EL (cell line): ENCODE data around the gene GPR157.
A peak's percentile ranks its signal among the peaks of the same experiment; 100 is the strongest.
"Not testable (repeated sequence)": the region's sequence is repeated elsewhere in the genome, so short reads cannot be mapped to it uniquely, and the experiment has no call there.

Experiments
- DNase-seq: peaks from one replicate; pipeline ENCODE4 v3.0.0-alpha.2; 2016

The GPR157 gene

GRCh38 chr1:9145714-9146113, 16.8 kb upstream of the GPR157 start:
- DNase-seq, result no peak

GRCh38 chr1:9145021-9145668, 16.2 kb upstream of the GPR157 start:
- peak; percentile 76 for DNase-seq

GRCh38 chr1:9144494-9144893, 15.6 kb upstream of the GPR157 start:
- DNase-seq, result not testable (repeated sequence)

DNA sequence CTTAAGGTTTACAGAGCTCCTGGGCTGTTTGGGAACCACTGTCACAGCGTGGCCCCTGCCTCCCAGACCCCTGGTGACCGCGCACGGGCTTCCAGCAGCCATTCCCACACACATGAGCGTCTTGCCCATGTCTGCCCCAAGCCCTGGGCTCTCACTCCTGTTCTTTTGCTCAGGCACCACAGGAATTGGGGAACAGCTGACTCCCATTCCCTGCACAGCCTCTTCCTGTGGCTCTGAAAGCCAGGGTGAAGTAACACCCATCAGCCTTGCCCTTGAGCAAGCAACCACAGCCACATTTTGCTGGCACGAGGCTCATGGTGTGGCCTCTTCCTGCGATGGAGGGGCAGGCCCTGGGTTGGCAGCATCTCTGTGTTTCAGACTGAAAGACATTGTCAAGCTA, 14.3 kb upstream of the GPR157 start:
- DNase-seq, result peak; percentile 64

GRCh38 chr1:9139930-9140329, 11.0 kb upstream of the GPR157 start:
- no peak for DNase-seq

DNA sequence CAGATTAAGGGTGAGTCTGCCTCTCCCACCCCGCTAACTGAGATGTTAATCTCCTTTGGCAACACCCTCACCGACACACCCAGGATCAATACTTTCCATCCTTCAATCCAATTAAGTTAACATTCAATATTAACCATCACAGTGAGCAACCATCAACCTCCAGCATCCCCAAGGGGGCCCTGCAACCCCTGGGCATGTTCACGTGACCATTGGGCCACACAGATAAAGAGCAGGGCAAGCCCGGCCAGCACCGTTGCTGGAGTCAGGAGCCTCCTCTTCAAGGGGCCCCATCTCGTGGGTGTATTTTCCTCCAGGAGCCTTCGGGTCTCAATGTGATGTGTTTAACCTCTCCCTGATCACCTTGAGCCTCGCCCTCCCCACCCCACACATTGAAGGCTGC, 8.0 kb upstream of the GPR157 start:
- DNase-seq, result no peak

DNA sequence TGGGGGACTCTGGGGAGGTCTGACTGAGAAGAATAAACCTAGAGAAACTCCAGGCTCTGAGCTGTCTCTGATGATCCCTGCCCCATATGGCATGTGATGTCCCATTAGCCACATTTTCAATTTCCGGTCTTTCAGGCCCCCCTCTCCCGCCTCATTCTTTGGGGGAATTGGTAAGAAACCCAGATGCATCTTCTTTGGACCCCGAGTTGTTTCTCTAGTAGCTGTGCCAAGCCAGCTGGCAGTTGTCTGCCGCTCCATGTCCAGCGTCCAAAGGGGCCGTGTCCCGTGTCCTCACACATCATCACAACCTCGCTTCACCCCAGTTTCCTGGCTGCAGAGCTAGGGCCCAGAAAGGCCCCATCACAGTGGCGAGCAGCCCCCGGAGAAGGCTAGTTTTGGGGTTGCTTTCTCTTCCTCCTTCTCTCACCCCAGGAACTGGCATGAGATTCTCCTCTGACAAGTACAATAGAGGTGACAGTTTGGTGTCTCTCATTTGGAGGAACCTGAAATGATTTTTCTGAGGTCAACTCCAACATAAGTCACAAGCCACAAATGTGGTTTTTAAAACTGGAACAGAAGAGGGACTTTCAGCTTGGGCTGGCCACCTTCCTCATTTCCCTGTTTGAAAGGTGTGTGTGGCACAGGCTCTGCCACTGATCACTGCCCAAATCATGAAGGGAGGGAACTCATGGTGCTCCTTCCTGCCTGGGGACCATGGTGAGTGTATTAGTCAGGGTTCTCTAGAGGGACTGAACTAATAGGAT, 6.4 kb upstream of the GPR157 start:
- DNase-seq, result no peak

- DNase-seq, result no peak
Measured at GRCh38 chr1:9133870-9134585, 5.1 kb upstream of the GPR157 start.

DNA sequence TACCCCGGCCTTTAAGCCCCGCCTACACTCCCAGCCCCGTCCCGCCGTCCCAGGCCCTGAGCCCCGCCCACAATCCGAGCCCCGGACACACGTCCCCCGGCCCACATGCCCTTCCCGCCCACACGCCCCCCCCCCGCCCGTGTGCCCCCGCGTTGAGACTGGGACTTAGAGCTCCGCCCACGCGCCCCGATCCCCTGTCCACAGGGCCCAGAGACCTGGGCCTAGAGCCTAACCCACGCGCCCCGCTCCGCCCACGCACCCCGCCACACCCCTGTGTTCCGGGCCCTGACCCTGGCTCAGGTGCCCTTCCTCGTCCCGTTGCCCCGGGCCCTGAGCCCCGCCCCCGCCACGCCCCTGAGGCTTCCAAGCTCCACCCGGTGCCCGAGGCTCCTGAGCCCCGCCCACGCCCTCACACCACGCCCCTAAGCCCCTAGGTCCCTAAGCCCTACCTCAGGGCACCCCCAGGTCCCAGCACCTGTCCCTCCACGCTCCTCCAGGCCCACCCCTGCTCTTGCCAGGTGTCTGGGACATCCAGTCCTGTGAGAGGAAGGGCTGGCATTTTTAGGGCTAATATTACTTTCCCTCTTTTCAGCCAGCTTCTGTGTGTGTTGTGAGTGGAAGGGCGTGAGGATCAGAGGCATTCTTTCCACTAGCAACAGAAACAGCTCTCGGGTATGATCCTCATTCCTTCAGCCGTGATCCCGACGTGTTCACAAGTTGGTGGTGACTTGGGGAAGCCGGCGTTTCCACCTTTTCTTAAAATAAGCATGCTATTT, 552 bp upstream of the GPR157 start:
- DNase-seq, result peak; percentile 73

DNA sequence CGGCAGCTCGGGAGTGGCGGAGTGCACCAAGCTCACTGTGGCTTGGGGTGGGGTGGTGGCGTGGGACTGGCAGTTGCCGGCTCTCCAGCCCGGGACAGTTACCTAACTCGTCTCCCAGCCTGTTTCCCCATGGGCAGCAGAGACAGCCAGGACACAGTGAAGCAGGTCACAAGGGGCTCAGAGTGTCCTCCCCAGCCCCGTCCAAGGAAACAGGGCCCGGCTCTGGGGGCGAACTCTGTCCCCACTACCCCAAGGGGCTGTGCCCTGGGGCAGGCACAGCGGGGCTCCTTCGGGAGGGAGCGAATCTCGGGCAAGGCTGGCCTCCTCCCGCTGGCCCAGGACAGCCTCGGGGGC, 759 bp downstream of the GPR157 start:
- peak; percentile 20 for DNase-seq

DNA sequence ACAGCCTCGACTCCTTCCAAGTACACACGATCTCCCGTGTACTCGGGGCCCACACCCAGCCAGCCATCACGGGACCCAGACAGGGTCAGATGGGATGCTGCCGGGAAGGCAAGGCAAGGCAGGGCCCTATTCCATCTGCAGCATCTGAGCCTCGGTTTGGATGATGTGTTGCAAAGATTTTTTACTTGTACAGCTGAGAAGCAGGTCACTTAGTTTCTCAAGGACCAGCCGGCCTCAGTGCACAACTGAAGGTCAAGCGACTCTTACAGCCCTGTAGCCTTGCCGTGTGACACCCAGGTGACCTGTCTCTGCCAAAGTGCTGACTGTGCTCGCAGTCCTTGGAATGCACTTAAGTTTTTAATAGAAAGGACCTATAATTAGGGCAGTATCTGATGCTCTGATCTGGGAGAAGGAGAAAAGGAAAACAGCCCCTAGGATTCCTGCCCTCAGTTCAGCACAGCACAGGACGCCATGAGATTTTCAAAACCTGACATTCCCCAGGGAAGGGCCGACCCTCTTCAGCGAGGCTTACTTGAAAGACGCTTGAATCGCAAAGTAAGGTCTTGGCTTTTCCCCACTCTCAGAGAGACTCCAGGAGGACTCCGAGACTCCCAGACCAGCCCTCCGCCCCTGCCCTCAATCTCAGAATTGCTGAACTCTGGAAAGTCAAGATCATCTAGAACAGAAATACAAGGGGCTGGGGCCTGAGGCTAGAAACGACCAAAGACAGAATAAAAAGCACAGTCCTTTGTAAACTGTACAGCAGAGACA, 1.3 kb downstream of the GPR157 start:
- DNase-seq, result no peak

DNA sequence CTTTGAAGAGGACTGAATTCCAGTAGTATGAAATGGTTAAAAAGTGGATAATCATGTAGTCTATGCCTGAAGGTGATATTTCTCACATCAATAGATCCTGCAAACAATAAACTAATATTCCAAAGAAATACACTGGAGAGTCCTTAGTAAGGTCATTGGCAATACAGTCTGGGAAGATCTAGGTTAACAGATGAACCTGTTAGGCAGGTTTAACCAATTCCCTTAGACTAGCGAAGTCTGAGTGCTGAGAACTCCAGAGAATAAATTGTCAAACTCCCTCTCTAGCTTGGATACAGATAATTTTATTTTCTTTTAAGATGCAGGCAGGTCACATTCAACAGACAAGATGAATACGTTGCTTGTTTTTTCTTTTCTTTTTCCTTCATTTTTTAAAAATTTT, 2.4 kb downstream of the GPR157 start:
- DNase-seq, result no peak

DNA sequence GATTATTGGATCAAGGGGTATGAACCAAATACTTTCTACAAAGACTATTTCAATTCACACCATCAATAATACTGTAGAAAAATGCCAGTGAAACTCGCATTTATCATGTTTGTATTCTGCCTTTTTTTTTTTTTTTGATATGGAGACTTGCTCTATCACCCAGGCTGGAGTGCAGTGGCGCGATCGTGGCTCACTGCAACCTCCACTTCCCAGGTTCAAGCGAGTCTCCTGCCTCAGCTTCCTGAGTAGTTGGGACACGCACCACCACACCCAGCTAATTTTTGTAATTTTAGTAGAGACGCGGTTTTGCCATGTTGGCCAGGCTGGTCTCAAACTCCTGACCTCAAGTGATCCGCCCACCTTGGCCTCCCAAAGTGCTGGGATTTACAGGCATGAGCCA, 3.1 kb downstream of the GPR157 start:
- DNase-seq, result not testable (repeated sequence)

DNA sequence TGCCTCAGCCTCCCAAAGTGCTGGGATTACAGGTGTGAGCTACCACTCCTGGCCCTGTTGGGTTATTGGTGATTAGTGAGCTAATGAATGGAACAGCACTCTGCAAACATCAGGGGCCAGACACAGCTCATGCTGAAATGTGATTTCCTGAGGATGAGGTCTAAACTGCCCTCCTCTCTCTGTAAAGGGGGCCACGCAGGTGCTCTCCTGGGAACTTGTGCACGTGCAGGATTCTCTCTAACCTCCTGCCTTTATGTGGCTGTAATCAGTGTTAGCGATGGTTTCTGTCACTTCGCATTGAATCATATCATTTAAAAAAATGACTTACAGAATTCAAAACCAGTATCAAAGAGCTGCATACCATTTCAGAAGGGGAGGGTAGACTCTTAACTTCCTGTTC, 3.6 kb downstream of the GPR157 start:
- no peak for DNase-seq

DNA sequence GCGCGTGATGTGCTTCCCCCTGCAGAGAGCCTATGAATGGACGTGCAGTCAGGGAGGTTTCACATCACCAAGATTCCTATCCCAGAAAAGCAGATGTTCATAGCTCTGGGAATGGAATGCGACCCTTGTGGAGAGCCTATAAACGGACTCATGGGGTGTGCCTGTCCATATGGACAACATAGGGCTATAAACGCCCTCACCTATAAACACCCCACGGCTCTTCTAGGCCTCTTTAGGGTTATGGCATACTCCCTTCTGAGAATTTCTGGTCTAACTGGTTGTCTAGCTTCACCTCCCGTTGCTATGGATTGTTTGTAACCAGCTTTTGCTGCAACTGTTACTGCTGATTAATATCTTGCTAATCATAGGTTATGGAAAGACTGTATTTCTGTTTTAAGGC, 4.5 kb downstream of the GPR157 start:
- not testable (repeated sequence) for DNase-seq

DNA sequence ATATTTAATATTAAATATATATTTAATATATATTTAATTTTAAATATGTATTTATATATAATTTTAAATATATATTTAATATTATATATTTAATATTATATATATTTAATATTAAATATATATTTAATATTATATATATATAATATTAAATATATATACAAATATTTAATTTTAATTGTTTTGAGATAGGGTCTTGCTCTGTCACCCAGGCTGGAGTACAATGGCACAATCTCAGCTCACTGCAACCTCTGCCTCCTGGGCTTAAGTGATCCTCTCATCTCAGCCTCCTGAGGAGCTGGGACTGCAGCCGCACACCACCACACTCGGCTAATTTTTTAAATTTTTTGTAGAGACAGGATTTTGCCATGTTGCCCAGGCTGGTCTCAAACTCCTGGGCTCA, 5.2 kb downstream of the GPR157 start:
- not testable (repeated sequence) for DNase-seq

DNA sequence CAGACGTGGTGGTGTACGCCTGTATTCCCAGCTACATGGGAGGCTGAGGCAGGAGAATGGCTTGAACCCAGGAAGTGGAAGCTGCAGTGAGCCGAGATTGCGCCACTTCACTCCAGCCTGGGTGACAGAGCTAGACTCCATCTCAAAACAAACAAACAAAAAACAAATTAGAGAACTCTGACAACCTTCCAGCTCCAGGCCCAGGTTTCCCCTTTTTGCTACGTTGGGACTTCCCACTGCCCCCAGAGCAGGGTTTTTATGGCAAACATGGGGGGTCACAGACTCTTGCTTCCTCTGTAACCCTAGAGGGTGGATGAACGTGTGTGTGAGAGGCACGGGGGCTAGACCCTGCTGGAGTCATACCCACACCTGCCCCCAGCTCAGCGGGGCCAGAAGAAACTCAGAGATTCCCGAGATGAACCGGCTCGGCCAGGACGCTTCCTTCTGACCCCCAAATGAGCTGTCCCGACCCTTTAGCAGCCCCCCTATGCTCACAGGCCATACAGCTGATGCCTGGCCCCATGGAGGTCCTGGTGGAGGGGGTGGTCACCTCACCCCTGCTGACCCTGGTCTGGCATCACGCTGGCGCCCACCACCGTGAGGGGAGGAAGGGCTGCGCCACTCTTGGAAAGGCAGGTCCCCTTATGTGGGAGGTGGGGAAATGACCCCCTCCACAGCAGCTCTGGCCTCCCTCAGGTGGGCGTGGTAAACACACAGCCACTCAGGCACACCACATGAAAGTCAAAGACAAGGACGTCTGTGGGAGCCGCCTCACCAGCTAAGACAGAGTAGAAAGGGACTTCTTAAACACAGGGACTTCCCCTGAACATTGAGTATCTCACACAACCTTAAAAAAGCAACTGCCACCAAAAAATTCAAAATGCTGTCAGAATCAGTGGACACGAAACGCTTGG, 7.1 kb downstream of the GPR157 start:
- no peak for DNase-seq

DNA sequence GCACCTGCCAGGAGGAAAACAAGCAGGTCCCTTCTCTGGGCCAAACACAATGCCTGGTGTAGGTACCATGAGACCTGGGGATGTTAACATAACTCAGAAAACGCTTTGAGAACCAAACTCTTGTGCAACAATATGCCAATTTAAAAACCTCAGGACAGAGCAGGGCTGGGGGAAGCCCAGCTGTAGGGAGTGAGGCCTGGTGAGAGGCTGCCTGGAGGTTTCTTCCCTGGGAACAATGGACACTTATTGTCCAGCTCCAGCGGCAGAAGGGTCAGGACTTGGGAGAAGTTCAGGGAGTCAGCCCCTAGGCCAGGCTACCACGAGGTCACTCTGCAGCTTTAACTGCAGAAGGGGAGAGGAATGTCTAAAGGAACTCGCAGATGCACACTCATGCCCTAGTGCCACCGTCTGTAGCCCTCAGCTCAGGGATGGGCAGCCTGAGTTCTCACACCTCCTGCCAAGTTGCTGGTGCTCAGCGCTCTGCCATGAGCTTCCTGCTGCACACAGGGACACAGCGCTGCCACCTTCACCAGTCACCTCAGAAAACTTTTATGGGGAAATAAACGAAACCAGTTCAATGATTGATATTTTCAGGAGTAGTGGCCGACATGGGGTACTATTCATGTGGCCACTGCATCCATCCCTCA, 8.5 kb downstream of the GPR157 start:
- DNase-seq, result no peak

DNA sequence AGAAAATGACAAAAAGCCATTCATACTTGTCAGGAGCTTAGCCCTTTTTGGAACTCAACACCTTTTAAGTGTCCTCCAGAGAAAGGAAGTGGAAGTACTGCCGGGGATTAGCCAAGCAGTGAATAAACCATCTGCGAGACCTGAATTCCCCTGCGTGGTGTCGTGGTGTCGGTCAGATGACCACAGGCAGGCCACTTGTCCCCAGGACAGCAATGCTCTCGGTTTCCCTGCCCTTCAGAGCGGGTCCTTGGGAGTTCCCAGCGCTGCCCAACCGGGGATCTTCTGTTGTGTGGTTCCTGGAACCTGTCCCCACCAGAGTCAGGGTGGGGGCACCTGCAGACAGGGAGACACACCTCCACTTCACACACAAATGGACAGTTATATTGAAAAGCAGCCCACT, 9.2 kb downstream of the GPR157 start:
- DNase-seq, result no peak

DNA sequence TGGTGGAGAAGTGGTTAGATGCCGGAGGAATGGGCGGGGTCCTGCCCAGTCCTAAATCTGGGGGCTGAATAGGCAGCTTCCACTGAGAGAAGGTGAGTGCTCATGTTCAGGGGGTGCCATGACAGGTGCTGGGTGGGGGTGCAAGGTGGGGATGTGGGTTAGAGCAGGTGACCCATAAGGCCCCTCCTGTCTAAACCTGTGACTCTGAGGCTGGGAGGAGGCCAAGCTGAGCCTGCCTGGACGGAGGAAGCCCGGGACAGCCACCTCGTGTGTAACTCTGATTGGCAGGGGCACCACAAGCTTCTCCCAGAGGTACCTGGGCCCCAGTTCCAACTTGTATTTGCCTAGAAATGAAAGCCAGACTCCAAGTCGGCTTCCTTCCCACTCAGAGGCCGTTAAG, 10.7 kb downstream of the GPR157 start:
- no peak for DNase-seq
